Small intestine (tissue), 7 donors: ENCODE measurements around the gene PTCD2. TPM values are rescaled to one million over a fixed set of nuclear protein-coding genes. Genes with fewer than 3 reads are reported as not detected.

Experiments
- DNase-seq, 2 donors: peaks; one replicate each; pipeline versions ENCODE4 v3.0.0 to v3.0.0-alpha.2; 2013
- FAIRE-seq: peaks from 2 replicates; lab custom pipeline; 2012; peaks lifted over from hg19 to GRCh38; lab: Jason Lieb, UNC
- H3K27ac ChIP-seq, 3 donors: one replicate each; pipeline ENCODE4 v1.5.1; 2013; ENCODE audit warnings: low read length in 2 of 3, mild to moderate bottlenecking in 2 of 3, control low read depth in 1 of 3, inconsistent platforms in 1 of 3, low read depth in 1 of 3, moderate library complexity in 1 of 3
- H3K27me3 ChIP-seq, 3 donors: one replicate each; pipeline ENCODE4 v1.6.1; 2013; ENCODE audit warnings: low read length in 3 of 3, inconsistent platforms in 1 of 3; ENCODE audit not compliant: control insufficient read depth in 3 of 3, insufficient read depth in 3 of 3
- H3K36me3 ChIP-seq, 3 donors: one replicate each; pipeline ENCODE4 v1.6.1; 2013; ENCODE audit warnings: low read length in 3 of 3, inconsistent platforms in 1 of 3, low read depth in 1 of 3, mild to moderate bottlenecking in 1 of 3, moderate library complexity in 1 of 3; ENCODE audit not compliant: control insufficient read depth in 3 of 3, insufficient read depth in 2 of 3
- H3K4me1 ChIP-seq, 3 donors: one replicate each; pipeline ENCODE4 v1.6.1; 2013; ENCODE audit warnings: low read length in 2 of 3, inconsistent platforms in 1 of 3, low read depth in 1 of 3, mild to moderate bottlenecking in 1 of 3, moderate library complexity in 1 of 3; ENCODE audit not compliant: control insufficient read depth in 3 of 3, insufficient read depth in 2 of 3
- H3K4me3 ChIP-seq, 3 donors: one replicate each; pipeline ENCODE4 v1.5.1; 2013; ENCODE audit warnings: low read length in 3 of 3, control low read depth in 1 of 3, inconsistent platforms in 1 of 3, low read depth in 1 of 3, mild to moderate bottlenecking in 1 of 3, moderate library complexity in 1 of 3
- H3K9me3 ChIP-seq, 2 donors: one replicate each; pipeline ENCODE4 v1.6.1; 2013; ENCODE audit warnings: low read depth in 1 of 2, low read length in 1 of 2; ENCODE audit not compliant: control insufficient read depth in 2 of 2, insufficient read depth in 1 of 2
- WGBS, 3 donors: extraction: QIAGEN DNeasy Blood & Tissue Kit; methylation state at CpG; one replicate each; pipeline ENCODE4 v1.1.7; 2013; 5-methylcytosine and 5-hydroxymethylcytosine counted together
- polyA plus RNA-seq, 4 donors: library from polyadenylated mRNA; stranded (reverse) in 3 of 4; unstranded in 1 of 4; fragments of 200-250 nt in 3 of 4; fragments of 120-200 nt in 1 of 4; gene quantifications; one replicate each; pipeline versions ENCODE4 v1.2.1 to v1.2.3, GENCODE V29; 2013
- donor health status: healthy with polysubstance abuse.
- donor health status: control.
- donor health status: control.
- donor health status: Bipolar disorder and iron deficiency.
- donor health status: healthy.

Gene PTCD2
- polyA plus RNA-seq, 4 donors, result 0.67 to 6.7 (median 2.8) TPM

DNA sequence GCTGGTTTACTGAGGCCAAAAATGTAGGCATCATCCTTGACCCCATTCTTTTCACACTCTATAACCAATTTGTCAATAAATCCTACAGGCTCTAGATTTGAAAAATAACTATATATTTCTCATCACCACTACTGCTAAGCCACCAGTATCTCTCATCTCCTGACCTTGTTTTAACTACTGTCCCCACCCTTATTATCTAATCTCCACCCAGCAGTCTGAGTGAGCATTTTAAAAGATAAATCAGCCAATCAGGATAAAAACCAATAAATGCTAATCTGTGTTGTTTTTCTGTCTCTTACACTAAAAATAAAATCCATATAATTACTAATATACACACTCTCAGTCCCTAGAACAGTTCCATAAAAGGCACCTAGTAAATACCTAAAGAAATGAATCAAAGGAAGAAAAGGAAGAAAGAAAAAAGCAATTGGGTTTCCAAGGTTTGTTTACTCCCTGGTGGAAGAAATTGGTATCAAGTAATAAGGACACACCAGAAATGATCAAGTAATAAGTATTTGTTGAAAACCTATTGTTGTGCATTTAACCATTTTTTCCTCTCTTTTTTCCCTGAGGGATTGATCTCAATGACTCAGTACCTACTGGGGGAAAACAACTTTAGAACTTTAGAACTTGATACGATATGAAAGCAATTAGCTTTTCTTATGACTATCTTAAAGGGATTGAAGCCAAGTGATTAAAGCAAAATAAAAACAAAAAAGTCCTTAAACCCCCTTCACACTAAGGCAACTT lies 19.4 kb upstream of the PTCD2 start:
- WGBS, 3 donors, result 21 to 57% (median 21%) methylated on average over 1 of the region's 1 CpG
- peaks cover 0 to 3% (median 2%) of the 10 kb centered on the region in 3 donors for H3K4me1 ChIP-seq
- H3K36me3 ChIP-seq, result peaks cover 0 to 3% (median 2%) of the 10 kb centered on the region in 3 donors
- DNase-seq (no peak), FAIRE-seq (no peak)
- H3K27me3 ChIP-seq, result no peaks in the 10 kb centered on the region
- H3K9me3 ChIP-seq, result no peaks in the 10 kb centered on the region
- H3K27ac ChIP-seq, result no peak overlapping the region
- H3K4me3 ChIP-seq, result no peak overlapping the region

DNA sequence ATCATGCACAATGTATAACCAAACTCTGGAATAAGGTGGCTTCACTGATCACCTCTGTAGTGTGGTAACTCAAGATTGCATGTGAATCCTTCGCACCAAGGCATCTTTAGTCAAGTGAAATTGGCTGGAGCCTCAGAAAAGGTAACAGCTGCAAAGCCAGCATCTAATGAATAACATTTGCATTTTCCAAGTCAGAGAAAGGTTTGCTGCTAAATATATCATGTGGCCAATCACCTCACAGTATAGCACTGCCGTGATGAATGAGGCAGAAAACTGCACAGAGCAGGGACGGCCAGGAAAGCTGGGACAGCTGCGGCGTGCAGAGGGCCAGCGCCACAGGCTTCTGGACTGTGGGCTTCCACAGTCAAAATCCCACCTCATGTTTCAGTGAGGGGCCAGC lies 18.6 kb upstream of the PTCD2 start:
- no peaks in the 10 kb centered on the region for H3K27me3 ChIP-seq
- DNase-seq (no peak), FAIRE-seq (no peak)
- WGBS, 3 donors, result 90 to 95% (median 95%) methylated on average over 6 of the region's 6 CpGs
- H3K4me3 ChIP-seq, result no peak overlapping the region
- H3K27ac ChIP-seq, result no peak overlapping the region
- H3K4me1 ChIP-seq, result peaks cover 0 to 3% (median 2%) of the 10 kb centered on the region in 3 donors
- peaks cover 0 to 3% (median 0%) of the 10 kb centered on the region in 3 donors for H3K36me3 ChIP-seq
- H3K9me3 ChIP-seq, result no peaks in the 10 kb centered on the region

DNA sequence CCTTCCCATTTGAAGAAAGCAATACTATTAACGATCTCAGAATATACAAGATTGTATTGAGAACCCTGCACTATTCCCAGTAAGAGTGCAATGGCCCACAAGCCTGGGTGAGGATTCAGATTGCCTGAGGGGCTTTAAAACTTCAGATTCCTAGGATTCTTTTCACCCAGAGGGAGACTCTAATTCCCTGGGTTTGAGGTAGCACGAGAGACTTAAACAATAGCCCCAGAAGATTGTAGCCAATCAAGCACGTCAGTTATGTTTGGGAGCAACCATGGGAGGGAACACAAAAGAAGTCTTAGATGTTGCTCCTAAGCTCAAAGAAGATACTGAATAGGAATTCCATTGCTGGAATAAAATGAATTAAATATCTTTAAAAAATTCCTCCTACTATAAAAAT lies 18.0 kb upstream of the PTCD2 start:
- peaks cover 0 to 3% (median 2%) of the 10 kb centered on the region in 3 donors for H3K4me1 ChIP-seq
- 83 to 92% (median 90%) methylated on average over 3 of the region's 3 CpGs for WGBS, 3 donors
- FAIRE-seq (no peak), DNase-seq (no peak)
- no peak overlapping the region for H3K27ac ChIP-seq
- H3K4me3 ChIP-seq, result no peak overlapping the region
- H3K9me3 ChIP-seq, result no peaks in the 10 kb centered on the region
- peaks cover 0 to 3% (median 0%) of the 10 kb centered on the region in 3 donors for H3K36me3 ChIP-seq
- H3K27me3 ChIP-seq, result no peaks in the 10 kb centered on the region

DNA sequence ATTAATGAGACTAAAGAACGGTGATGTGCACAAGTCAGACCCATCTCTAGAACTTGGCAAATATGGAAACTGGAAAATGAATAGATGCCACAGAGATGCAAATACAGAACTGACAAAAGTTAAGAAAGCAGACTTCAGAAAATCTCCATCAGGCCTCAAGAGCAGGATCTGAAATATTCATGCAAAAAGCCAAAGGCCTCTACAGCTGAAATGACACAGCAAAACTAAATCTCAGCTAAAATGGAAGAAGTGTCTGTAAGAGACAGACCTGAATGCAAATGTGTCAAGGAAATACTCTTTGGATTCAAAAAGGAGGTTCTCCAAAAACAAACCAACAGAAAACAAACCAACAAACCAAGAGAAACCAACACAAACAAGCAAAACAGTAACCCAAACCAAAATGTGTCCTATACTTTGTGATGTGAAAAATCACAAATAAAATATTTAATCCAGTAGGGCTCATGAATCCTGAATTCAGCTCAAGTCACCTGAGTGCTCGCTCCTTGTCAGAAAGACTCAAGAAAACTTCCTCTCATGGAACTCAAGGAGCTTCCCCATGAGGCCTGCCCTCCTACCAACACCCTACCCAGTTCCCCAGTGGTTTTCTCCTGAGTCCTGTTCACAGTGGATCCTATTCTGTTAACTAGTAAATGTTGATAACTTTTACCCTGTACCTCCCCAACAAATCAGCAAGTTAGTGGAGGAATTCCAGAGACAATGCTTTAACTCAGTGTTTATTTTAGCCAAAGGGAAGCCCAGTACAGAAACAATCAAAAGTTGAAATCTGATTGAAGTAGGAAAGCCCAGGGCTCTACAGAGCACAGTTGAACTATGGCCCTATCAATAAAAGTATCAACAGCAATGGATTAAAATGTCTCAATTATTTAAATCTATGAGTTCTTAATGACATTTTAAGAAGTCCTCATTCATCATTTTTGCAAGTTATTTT lies 14.7 kb upstream of the PTCD2 start:
- Histone ChIP-seq H3K27me3 (no peaks in the 10 kb centered on the region), H3K4me3 (no peak overlapping the region), H3K9me3 (no peaks in the 10 kb centered on the region), H3K4me1 (no peaks in the 10 kb centered on the region), H3K27ac (no peak overlapping the region), H3K36me3 (peaks cover 0 to 3% (median 0%) of the 10 kb centered on the region in 3 donors)
- 89 to 96% (median 94%) methylated on average over 2 of the region's 2 CpGs for WGBS, 3 donors
- FAIRE-seq (no peak), DNase-seq (no peak)

DNA sequence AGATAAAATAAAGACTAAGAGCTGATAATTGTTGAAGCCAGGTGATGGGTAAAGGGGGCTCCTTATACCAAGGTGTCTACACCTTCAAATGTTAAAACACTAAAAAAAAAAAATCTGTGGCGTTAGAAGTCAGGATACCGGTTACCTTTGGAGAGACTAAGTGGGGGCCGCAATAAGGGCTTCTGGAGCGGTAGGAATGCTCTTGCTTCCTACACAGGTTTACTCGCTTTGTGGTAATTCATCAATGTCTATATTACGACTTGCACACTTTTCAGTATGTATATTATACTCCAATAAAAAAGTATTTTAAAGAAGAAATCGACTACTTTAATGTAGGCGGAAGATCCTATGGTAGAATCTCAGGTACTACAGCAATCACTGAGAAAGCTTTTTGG lies 12.6 kb upstream of the PTCD2 start:
- no peak for FAIRE-seq

DNA sequence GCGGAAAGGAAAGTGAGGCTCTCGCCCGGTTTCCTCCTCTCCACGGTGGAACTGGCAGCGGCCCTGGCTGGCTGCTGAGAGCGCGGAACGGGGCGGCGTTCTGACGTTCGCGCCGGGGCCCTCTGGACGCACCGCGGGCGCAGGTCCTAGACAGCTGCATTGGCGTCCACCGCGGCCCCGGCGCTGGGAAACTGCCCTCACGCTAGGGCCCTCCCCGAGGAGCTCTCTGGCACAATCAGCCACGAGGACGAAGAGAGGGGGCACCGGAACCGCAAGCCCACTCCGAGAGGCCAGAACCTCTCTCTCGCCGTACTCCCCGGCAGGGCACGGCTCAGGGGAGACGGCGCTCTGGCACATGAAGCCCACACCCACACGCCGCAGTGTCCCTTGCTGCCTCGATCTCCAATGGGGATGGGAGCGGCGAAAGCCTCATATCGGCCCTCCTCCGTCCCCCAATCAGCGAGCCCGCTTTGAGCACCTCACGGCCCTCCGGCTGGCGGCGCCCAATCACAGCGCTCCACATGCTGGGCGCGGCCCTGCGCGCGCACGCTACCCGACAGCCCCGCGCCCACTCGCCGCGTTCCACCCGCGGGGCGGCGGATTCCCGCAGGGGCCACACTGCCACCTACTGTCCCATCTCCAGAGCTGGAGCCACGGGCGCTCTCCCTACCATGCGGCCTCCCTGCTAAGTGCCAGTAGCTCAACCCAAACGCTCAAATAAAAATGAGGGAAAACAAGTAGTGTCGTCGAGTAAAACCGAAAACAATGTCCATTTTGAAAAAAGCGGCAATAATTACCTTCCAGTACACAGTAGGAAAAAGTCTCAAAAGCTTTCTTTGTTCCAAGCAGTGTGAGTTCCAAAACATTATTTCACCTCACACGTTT lies 12.0 kb upstream of the PTCD2 start:
- WGBS, 3 donors, result 1% methylated on average over 75 to 76 of the region's 76 CpGs
- FAIRE-seq, result no peak

More for the DNA sequence above, 12.6 kb upstream of the PTCD2 start:
- DNase-seq, result no peak
- Histone ChIP-seq H3K4me3 (peak overlapping the region; percentile 74 to 87 (median 74)), H3K4me1 (no peaks in the 10 kb centered on the region), H3K9me3 (no peaks in the 10 kb centered on the region), H3K27me3 (no peaks in the 10 kb centered on the region), H3K27ac (peak overlapping the region; percentile 98 to 100 (median 98)), H3K36me3 (peaks cover 0 to 7% (median 2%) of the 10 kb centered on the region in 3 donors)
- WGBS, 3 donors, result 3 to 7% (median 3%) methylated on average over 8 of the region's 8 CpGs

DNA sequence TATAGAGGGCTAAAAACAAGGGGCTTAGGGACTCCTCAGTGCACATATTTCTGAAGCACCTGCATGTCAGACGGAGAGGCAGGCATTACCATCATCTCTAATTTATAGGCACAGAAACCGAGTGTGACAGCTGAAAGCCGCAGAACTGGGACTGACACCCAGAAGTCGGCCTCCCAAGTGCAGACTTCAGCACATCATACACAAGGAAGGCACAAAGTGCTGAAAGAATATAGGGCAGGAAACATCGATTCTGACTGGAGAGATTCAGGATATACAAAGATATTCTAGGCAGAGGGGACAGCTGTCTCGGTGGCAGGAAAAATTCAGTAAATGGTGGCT lies 11.4 kb upstream of the PTCD2 start:
- no peak for DNase-seq
- no peaks in the 10 kb centered on the region for H3K9me3 ChIP-seq
- H3K36me3 ChIP-seq, result peaks cover 0 to 10% (median 2%) of the 10 kb centered on the region in 3 donors
- FAIRE-seq, result no peak
- 75 to 76% (median 76%) methylated on average over 6 of the region's 6 CpGs for WGBS, 3 donors
- no peak overlapping the region for H3K4me3 ChIP-seq
- H3K27ac ChIP-seq, result peak overlapping the region in 2 of 3 donors; percentile 41 to 100
- no peaks in the 10 kb centered on the region for H3K4me1 ChIP-seq
- H3K27me3 ChIP-seq, result no peaks in the 10 kb centered on the region

More for the DNA sequence above, 12.0 kb upstream of the PTCD2 start:
- Histone ChIP-seq H3K36me3 (peaks cover 0 to 10% (median 2%) of the 10 kb centered on the region in 3 donors), H3K27me3 (no peaks in the 10 kb centered on the region), H3K27ac (peak overlapping the region; percentile 98 to 100 (median 98)), H3K4me3 (peak overlapping the region; percentile 74 to 87 (median 74)), H3K9me3 (no peaks in the 10 kb centered on the region), H3K4me1 (no peaks in the 10 kb centered on the region)
- DNase-seq, result peak; percentile 99
